Panc1 (cell line): ENCODE measurements around the gene SUPT5H. TPM values are rescaled to one million over a fixed set of nuclear protein-coding genes. Genes with fewer than 3 reads are reported as not detected.

ENCODE experiments used
- ATAC-seq: fragments of 200-7000 bp; cut with Tn5 transposase; 2 replicates; pipeline ENCODE4 v1.9.1; 2020; ENCODE audit warnings: mild to moderate bottlenecking, moderate library complexity
- BruUV-seq: library from RNA; stranded (reverse); fragments of 400-500 nt; replicated peaks from 2 replicates; lab custom pipeline; 2021; lab: Mats Ljungman, UMichigan
- CTCF ChIA-PET: fragments of 300-600 bp; sonication (Branson Sonifier 250); formaldehyde crosslinking; loops from one replicate; lab custom pipeline; 2022; ENCODE audit warnings: antibody characterized with exemption; lab: Charles Lee
- POLR2A ChIA-PET: fragments of 300-600 bp; sonication (Branson Sonifier 250); formaldehyde crosslinking; loops from one replicate; lab custom pipeline; 2022; ENCODE audit warnings: antibody characterized with exemption; lab: Charles Lee
- DNase-seq: peaks from one replicate; pipeline ENCODE4 v3.0.0-alpha.2; 2010; ENCODE audit warnings: low read depth, low spot score
- H3K27ac ChIP-seq: 2 replicates; pipeline ENCODE4 v1.5.1; 2011; ENCODE audit warnings: mild to moderate bottlenecking, low read length, inconsistent platforms
- H3K27me3 ChIP-seq: fragments of 200-500 bp; sonication (Bioruptor generic); 2 replicates; pipeline ENCODE4 v1.6.0; 2014; ENCODE audit warnings: low read length, inconsistent platforms; ENCODE audit not compliant: control insufficient read depth, insufficient read depth
- H3K36me3 ChIP-seq: fragments of 200-500 bp; sonication (Bioruptor generic); 2 replicates; pipeline ENCODE4 v1.5.1; 2014; ENCODE audit warnings: inconsistent platforms, mild to moderate bottlenecking, low read length, moderate library complexity; ENCODE audit not compliant: control insufficient read depth, insufficient read depth
- H3K4me1 ChIP-seq: 2 replicates; pipeline ENCODE4 v1.5.1; 2011; ENCODE audit warnings: inconsistent platforms, mild to moderate bottlenecking, low read length, moderate library complexity; ENCODE audit not compliant: control insufficient read depth, insufficient read depth
- H3K4me3 ChIP-seq, 2 experiments: 2 replicates each; pipeline ENCODE4 v1.5.1; 2011 to 2012; ENCODE audit warnings: low read depth in 2 of 2, low read length in 2 of 2, mild to moderate bottlenecking in 2 of 2, inconsistent platforms in 1 of 2, moderate library complexity in 1 of 2
- H3K9me3 ChIP-seq: fragments of 200-500 bp; sonication (Bioruptor generic); 2 replicates; pipeline ENCODE4 v1.5.1; 2014; ENCODE audit warnings: low read depth, mild to moderate bottlenecking, inconsistent platforms, low read length, moderate library complexity; ENCODE audit not compliant: control insufficient read depth, insufficient read depth
- POLR2AphosphoS5 ChIP-seq: IDR thresholded peaks from 2 replicates; pipeline ENCODE4 v1.6.1; 2012; ENCODE audit warnings: mild to moderate bottlenecking, low read depth, low read length, moderate library complexity
- REST ChIP-seq, 2 experiments: IDR thresholded peaks; 2 replicates each; pipeline ENCODE4 v1.6.1; 2011 to 2012; ENCODE audit warnings: low read depth in 2 of 2, control low read depth in 1 of 2, low read length in 1 of 2, mild to moderate bottlenecking in 1 of 2, moderate library complexity in 1 of 2; ENCODE audit not compliant: insufficient read depth in 1 of 2
- SIN3A ChIP-seq: IDR thresholded peaks from 2 replicates; pipeline ENCODE4 v1.6.1; 2012; ENCODE audit warnings: low read depth, mild to moderate bottlenecking, low read length, moderate library complexity, borderline replicate concordance; ENCODE audit not compliant: insufficient read depth
- TCF7L2 ChIP-seq: IDR thresholded peaks from 2 replicates; pipeline ENCODE4 v1.6.1; 2011; ENCODE audit warnings: mild to moderate bottlenecking, low read depth, low read length, inconsistent platforms
- in situ Hi-C: cut with HindIII; loops from 2 replicates; pipeline ENCODE4 v1.10.0; 2016; ENCODE audit warnings: low sequenced_read_pairs, low pct_unique_long_range_greater_than_20kb
- intact Hi-C: fragments of 100-400 bp; cut with micrococcal nuclease; formaldehyde crosslinking; loops from one replicate; pipeline ENCODE4 v1.10.0; 2022; ENCODE audit not compliant: unreplicated experiment
- total RNA-seq: library from RNA; stranded (reverse); gene quantifications from one replicate; pipeline ENCODE4 v1.2.1, GENCODE V29; 2021; ENCODE audit not compliant: unreplicated experiment
- TF ChIP-seq, protein P1 (sequence below): fragments of 450-650 bp; IDR thresholded peaks from 2 replicates; pipeline ENCODE4 v1.5.1; 2017; ENCODE audit warnings: mild to moderate bottlenecking

The SUPT5H gene
- total RNA-seq, 1 experiment from 2014 or later, result 1,614 TPM

- BruUV-seq, result no TSS peak
- CTCF ChIA-PET, result interaction anchor here (0.6 to 2.4 kb wide), 46 partner anchors 8 to 802 kb away, joined by 3 to 88 read pairs (median 5); partner anchors contain the start of genes EID2B, MED29, PAF1 and PSMC4
- peak overlapping the region; percentile 3; the same call in 1 of the 2 replicates for H3K27ac ChIP-seq
- intact Hi-C loops, result no loop called here
- TF ChIP-seq REST (IDR thresholded peaks at IDR 0.05; ENCODE audit: insufficient read depth in 1 of 2, low read depth in 2 of 2, low read length in 1 of 2), result no peak
- TF ChIP-seq, protein P1, sequence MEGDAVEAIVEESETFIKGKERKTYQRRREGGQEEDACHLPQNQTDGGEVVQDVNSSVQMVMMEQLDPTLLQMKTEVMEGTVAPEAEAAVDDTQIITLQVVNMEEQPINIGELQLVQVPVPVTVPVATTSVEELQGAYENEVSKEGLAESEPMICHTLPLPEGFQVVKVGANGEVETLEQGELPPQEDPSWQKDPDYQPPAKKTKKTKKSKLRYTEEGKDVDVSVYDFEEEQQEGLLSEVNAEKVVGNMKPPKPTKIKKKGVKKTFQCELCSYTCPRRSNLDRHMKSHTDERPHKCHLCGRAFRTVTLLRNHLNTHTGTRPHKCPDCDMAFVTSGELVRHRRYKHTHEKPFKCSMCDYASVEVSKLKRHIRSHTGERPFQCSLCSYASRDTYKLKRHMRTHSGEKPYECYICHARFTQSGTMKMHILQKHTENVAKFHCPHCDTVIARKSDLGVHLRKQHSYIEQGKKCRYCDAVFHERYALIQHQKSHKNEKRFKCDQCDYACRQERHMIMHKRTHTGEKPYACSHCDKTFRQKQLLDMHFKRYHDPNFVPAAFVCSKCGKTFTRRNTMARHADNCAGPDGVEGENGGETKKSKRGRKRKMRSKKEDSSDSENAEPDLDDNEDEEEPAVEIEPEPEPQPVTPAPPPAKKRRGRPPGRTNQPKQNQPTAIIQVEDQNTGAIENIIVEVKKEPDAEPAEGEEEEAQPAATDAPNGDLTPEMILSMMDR, result no peak
- TF ChIP-seq SIN3A, result no peak
- TF ChIP-seq POLR2AphosphoS5, result no peak
- TF ChIP-seq TCF7L2, result no peak
- no peaks in the 10 kb centered on the region for H3K36me3 ChIP-seq
- no peaks in the 10 kb centered on the region for H3K9me3 ChIP-seq
- peaks cover 27% of the 10 kb centered on the region for H3K4me1 ChIP-seq
- H3K4me3 ChIP-seq, result peak overlapping the region in 1 of 2 experiments; percentile 34; a peak in 2 of 4 replicates
- in situ Hi-C loops, result loop anchor here (5.0 kb wide), 6 partner anchors 39 to 339 kb away; partner anchors contain the start of genes EID2, MED29 and PAF1
- H3K27me3 ChIP-seq, result peaks cover 8% of the 10 kb centered on the region
- peak; percentile 93 for DNase-seq
- peak; percentile 24 for ATAC-seq
- POLR2A ChIA-PET, result interaction anchor here (0.5 to 3.7 kb wide), 11 partner anchors 12 to 541 kb away, joined by 3 to 43 read pairs (median 5); partner anchors contain the start of genes DYRK1B, RPS16 and SUPT5H
Measured at GRCh38 chr19:39502640-39503417, 57.4 kb downstream of the SUPT5H start.

DNA sequence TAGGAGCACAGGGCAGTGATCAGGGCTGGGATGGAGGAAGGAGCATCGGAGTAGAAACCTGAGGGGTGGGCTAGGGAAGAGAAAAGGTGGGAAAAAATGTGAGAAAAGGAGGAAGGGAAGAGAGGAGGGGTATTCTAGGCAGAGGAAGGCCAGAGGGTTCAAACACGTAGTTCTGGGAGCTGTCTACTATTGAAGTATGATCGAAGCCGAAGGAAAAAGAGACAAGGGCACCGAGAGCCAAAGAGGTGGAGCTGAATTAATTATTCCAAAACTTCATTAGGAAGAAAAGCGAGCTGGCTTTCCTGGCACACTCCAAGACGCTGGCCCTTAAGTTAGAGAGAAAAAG is 61.2 kb downstream of the SUPT5H start:
- peak overlapping the region; percentile 39 to 58 for H3K4me3 ChIP-seq
- no peak for TF ChIP-seq REST (IDR thresholded peaks at IDR 0.05; ENCODE audit: insufficient read depth in 1 of 2, low read depth in 2 of 2, low read length in 1 of 2)
- TF ChIP-seq POLR2AphosphoS5, result no peak
- no peak for TF ChIP-seq SIN3A
- no peaks in the 10 kb centered on the region for H3K27me3 ChIP-seq
- CTCF ChIA-PET, result interaction anchor here (0.5 to 4.5 kb wide), 12 partner anchors 9 to 170 kb away, joined by 3 to 34 read pairs (median 5); partner anchors contain the start of genes EID2B, RPS16 and TIMM50
- BruUV-seq, result no TSS peak
- H3K9me3 ChIP-seq, result no peaks in the 10 kb centered on the region
- in situ Hi-C loops, result no loop called here
- peak; percentile 80 for DNase-seq
- POLR2A ChIA-PET, result interaction anchor here (0.5 to 4.1 kb wide), 8 partner anchors 9 to 327 kb away, joined by 4 to 38 read pairs (median 6); partner anchors contain the start of genes DYRK1B, EID2B, RPS16 and ZFP36
- H3K36me3 ChIP-seq, result no peaks in the 10 kb centered on the region
- intact Hi-C loops, result loop anchor here (2.0 kb wide), 1 partner anchor 26 kb away; the partner anchor contains the start of gene TIMM50
- peak overlapping the region; percentile 62 for H3K27ac ChIP-seq
- no peak for ATAC-seq
- H3K4me1 ChIP-seq, result peaks cover 21% of the 10 kb centered on the region
